ENCODE data around the gene SMG9. TPM values are rescaled to one million over a fixed set of nuclear protein-coding genes. Genes with fewer than 3 reads are reported as not detected.

Gene SMG9
- total and polyA plus RNA-seq, 2 of the 13 experiments (the other 11 are each of a cell fraction or from before 2014, with no cell fraction given): 16.1 to 18.7 TPM

DNA sequence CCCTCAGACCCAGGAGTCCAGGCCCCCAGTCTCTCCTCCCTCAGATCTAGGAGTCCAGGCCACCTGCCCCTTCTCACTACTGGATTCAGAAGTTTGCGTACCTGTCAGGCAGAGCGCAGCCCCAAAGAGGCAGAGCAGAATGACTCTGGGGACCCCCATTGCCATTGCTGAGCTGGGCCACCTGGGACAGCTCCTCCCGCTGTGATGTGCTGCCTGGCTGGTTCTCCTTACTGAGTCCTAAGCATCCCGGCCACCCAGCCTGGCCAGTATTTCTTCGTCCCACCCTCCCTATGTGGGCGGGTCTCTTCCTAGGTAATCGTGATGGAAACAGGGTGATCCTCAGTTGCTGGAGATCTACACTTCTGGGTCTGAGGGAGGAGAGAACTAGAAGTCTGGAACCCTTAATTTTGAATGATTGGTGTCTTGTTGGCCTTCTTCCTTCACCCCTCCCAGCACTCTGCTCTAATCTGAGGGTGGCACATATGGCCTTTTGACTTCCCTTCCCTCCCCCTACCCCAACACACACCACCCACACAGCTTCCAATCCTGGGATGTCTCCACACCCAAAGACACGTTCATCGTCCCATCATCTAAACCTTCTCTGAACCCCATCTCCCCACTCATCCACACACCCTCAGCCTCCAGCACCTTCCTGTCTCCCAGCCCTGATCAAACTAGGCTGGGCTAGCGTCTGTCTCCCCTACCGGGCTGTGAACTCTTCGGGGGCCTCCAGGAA, 47.6 kb upstream of the SMG9 start, which contains the start of gene LYPD5:
Gene LYPD5 (minus strand): TSS at position 232 of the 736 bp plus-strand sequence. CDS start 67 bp downstream, at position 165.
- no peak within 1 kb of the TSS for H3K9ac ChIP-seq (ENCODE audit: insufficient read depth, low read depth, low read length)
- H3K4me3 ChIP-seq (replicated peaks in 1 of 3; ENCODE audit: insufficient read depth in 1 of 3, low read depth in 2 of 3, low read length in 3 of 3): no peak within 1 kb of the TSS
- H3K27ac ChIP-seq (ENCODE audit: extremely low read length, insufficient read depth, low read length): no peak within 1 kb of the TSS
- no peaks in the 10 kb centered on the region for H3K36me3 ChIP-seq (replicated peaks in 1 of 2; ENCODE audit: control insufficient read depth in 1 of 2, insufficient read depth in 2 of 2, low read length in 2 of 2)
- H3K4me2 ChIP-seq (ENCODE audit: low read depth, low read length): no peak within 1 kb of the TSS
- ATAC-seq: no peak
- DNase-seq (ENCODE audit: low spot score): no peak
- H3K9me3 ChIP-seq (ENCODE audit: low read length): no peaks in the 10 kb centered on the region
- 20% methylated on average over 11 of the region's 12 CpGs for WGBS (ENCODE audit: low lambda C conversion rate)
- FAIRE-seq: no peak
- TF ChIP-seq, protein P1, sequence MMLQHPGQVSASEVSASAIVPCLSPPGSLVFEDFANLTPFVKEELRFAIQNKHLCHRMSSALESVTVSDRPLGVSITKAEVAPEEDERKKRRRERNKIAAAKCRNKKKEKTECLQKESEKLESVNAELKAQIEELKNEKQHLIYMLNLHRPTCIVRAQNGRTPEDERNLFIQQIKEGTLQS (CRISPR knock-in tag; IDR thresholded peaks at IDR 0.05): no peak
- no peak for TF ChIP-seq ZBTB49 (CRISPR knock-in tag; IDR thresholded peaks at IDR 0.05; ENCODE audit: borderline replicate concordance)
- no peak for TF ChIP-seq ZNF746 (CRISPR knock-in tag; IDR thresholded peaks at IDR 0.05)
- no peak for TF ChIP-seq FOXJ3 (CRISPR knock-in tag; IDR thresholded peaks at IDR 0.05; ENCODE audit: borderline replicate concordance)
- no peak for TF ChIP-seq NRL (CRISPR knock-in tag; IDR thresholded peaks at IDR 0.05; ENCODE audit: borderline replicate concordance)
- TF ChIP-seq RFX3 (CRISPR knock-in tag; IDR thresholded peaks at IDR 0.05): no peak
- no peak for TF ChIP-seq IKZF1 (IDR thresholded peaks at IDR 0.05)
- TF ChIP-seq NFRKB (IDR thresholded peaks at IDR 0.05): no peak
- peaks cover 0 to 4% of the 10 kb centered on the region in 2 experiments; a peak in 3 of 5 replicates for H3K27me3 ChIP-seq (ENCODE audit: control insufficient read depth in 1 of 2, insufficient read depth in 2 of 2, low read length in 2 of 2)
- no peaks in the 10 kb centered on the region for H4K20me1 ChIP-seq (ENCODE audit: insufficient read depth, low read length)
- ChIA-PET POLR2A (no interaction called here), CTCF (ENCODE audit: low intra/inter-chr PET ratio, low total read pairs) (no interaction called here)
- in situ Hi-C loops (cut with HindIII; ENCODE audit: extremely low pct_ligation_motif_present, low pct_unique_long_range_greater_than_20kb) (no loop called here), intact Hi-C loops (cut with micrococcal nuclease; ENCODE audit: unreplicated experiment) (no loop called here)
- H3K79me2 ChIP-seq (ENCODE audit: insufficient read depth, low read length): no peaks in the 10 kb centered on the region
- no peaks in the 10 kb centered on the region for H3K4me1 ChIP-seq (ENCODE audit: insufficient read depth, low read length)
- BruUV-seq (replicated peaks): no TSS peak
- H2AFZ ChIP-seq (ENCODE audit: low read length): no peak within 1 kb of the TSS

Data from HepG2 (cell line).